Measurements from ENCODE around the gene ABCC1. TPM values are rescaled to one million over a fixed set of nuclear protein-coding genes. Genes with fewer than 3 reads are reported as not detected.

Gene ABCC1
- polyA plus RNA-seq, 3 donors: 1.4 to 23.6 (median 3.0) TPM

DNA sequence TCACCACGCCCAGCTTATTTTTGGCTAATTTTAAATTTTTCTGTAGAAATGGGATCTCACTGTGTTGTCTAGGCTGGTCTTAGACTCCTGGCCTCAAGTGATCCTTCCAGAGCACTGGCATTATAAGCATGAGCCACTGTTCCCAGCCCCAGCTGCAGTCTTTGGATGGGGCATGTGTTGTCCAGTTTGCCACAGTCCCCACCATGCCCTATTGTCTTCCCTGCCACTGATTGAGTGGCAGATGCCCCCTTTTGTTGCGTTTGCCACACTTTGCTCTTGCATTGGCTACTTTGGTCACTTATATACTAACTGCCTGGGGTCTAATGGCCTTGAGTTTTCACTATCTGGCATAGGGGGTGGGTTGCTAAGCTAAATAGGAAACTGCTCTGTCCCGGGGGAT lies 60.8 kb downstream of the ABCC1 start:
- H3K27me3 ChIP-seq (ENCODE audit: control insufficient read depth in 2 of 2, insufficient read depth in 2 of 2, low read length in 2 of 2): no peaks in the 10 kb centered on the region
- no peak overlapping the region for H3K4me2 ChIP-seq (replicated peaks; ENCODE audit: extremely low read depth, low read length, poor library complexity, severe bottlenecking)
- no peak overlapping the region for H3K4me3 ChIP-seq (replicated peaks in 1 of 3; ENCODE audit: low read depth in 2 of 3, low read length in 3 of 3)
- intact Hi-C loops (cut with micrococcal nuclease): no loop called here
- H3K9ac ChIP-seq (ENCODE audit: insufficient read depth, low read length, poor library complexity, severe bottlenecking): no peak overlapping the region
- Mint-ChIP-seq H3K9me3 (no peaks in the 10 kb centered on the region), H3K27ac (no peak overlapping the region), H3K4me1 (peaks cover 12% of the 10 kb centered on the region), H3K4me3 (no peak overlapping the region), H3K36me3 (peaks cover 51 to 65% of the 10 kb centered on the region in 2 donors), H3K27me3 (ENCODE audit: low read depth in 3 of 3) (no peaks in the 10 kb centered on the region)
- peaks cover 37% of the 10 kb centered on the region for H4K20me1 ChIP-seq (ENCODE audit: insufficient read depth, low read length)
- H3K79me2 ChIP-seq (ENCODE audit: insufficient read depth, low read length): no peaks in the 10 kb centered on the region
- TF ChIP-seq, protein P1, sequence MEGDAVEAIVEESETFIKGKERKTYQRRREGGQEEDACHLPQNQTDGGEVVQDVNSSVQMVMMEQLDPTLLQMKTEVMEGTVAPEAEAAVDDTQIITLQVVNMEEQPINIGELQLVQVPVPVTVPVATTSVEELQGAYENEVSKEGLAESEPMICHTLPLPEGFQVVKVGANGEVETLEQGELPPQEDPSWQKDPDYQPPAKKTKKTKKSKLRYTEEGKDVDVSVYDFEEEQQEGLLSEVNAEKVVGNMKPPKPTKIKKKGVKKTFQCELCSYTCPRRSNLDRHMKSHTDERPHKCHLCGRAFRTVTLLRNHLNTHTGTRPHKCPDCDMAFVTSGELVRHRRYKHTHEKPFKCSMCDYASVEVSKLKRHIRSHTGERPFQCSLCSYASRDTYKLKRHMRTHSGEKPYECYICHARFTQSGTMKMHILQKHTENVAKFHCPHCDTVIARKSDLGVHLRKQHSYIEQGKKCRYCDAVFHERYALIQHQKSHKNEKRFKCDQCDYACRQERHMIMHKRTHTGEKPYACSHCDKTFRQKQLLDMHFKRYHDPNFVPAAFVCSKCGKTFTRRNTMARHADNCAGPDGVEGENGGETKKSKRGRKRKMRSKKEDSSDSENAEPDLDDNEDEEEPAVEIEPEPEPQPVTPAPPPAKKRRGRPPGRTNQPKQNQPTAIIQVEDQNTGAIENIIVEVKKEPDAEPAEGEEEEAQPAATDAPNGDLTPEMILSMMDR (IDR thresholded peaks at IDR 0.05): no peak
- H3K27ac ChIP-seq (ENCODE audit: low read depth in 1 of 2, low read length in 2 of 2): no peak overlapping the region
- H2AFZ ChIP-seq (ENCODE audit: insufficient read depth, low read depth, low read length, poor library complexity, severe bottlenecking): no peak overlapping the region
- peaks cover 37 to 62% of the 10 kb centered on the region in 2 donors for H3K36me3 ChIP-seq (replicated peaks in 1 of 2; ENCODE audit: control insufficient read depth in 1 of 2, insufficient read depth in 2 of 2, low read length in 2 of 2)
- peaks cover 8 to 10% of the 10 kb centered on the region in 2 donors for H3K4me1 ChIP-seq (ENCODE audit: control insufficient read depth in 1 of 2, insufficient read depth in 2 of 2, low read length in 2 of 2)
- 100% methylated on average over 1 of the region's 3 CpGs for WGBS (ENCODE audit: insufficient coverage)
- DNase-seq: no peak
- no peaks in the 10 kb centered on the region for H3K9me3 ChIP-seq (replicated peaks in 1 of 2; ENCODE audit: control insufficient read depth in 1 of 2, insufficient read depth in 1 of 2, low read length in 2 of 2)

DNA sequence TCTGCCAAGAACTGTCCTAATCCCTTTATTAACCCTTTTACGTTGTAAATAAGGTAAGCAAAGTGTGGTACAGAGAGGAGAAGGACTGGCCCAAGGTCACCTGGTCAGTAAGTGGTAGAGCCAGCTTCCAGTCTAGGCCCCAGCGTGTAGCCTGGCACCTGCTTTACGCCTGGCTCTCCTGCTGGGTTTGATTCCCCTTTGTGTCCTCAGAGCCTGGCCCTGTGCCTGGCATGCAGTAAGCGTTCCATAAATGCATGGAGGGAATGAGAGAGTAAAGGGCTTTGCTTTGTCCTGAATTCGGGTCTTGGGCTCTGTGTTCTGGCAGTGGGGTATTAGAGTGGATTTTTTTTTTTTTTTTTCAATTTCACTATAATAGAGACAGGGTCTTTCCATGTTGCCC lies 62.7 kb downstream of the ABCC1 start:
- peaks cover 67 to 84% of the 10 kb centered on the region in 2 donors for H3K36me3 Mint-ChIP-seq
- Histone ChIP-seq H2AFZ (ENCODE audit: insufficient read depth, low read depth, low read length, poor library complexity, severe bottlenecking) (no peak overlapping the region), H4K20me1 (ENCODE audit: insufficient read depth, low read length) (peaks cover 22% of the 10 kb centered on the region), H3K36me3 (replicated peaks in 1 of 2; ENCODE audit: control insufficient read depth in 1 of 2, insufficient read depth in 2 of 2, low read length in 2 of 2) (peaks cover 52 to 81% of the 10 kb centered on the region in 2 donors), H3K27ac (ENCODE audit: low read depth in 1 of 2, low read length in 2 of 2) (no peak overlapping the region), H3K4me2 (replicated peaks; ENCODE audit: extremely low read depth, low read length, poor library complexity, severe bottlenecking) (no peak overlapping the region), H3K4me3 (replicated peaks in 1 of 3; ENCODE audit: low read depth in 2 of 3, low read length in 3 of 3) (no peak overlapping the region), H3K9ac (ENCODE audit: insufficient read depth, low read length, poor library complexity, severe bottlenecking) (no peak overlapping the region), H3K27me3 (ENCODE audit: control insufficient read depth in 2 of 2, insufficient read depth in 2 of 2, low read length in 2 of 2) (no peaks in the 10 kb centered on the region), H3K4me1 (ENCODE audit: control insufficient read depth in 1 of 2, insufficient read depth in 2 of 2, low read length in 2 of 2) (peaks cover 8 to 9% of the 10 kb centered on the region in 2 donors), H3K79me2 (ENCODE audit: insufficient read depth, low read length) (no peaks in the 10 kb centered on the region), H3K9me3 (replicated peaks in 1 of 2; ENCODE audit: control insufficient read depth in 1 of 2, insufficient read depth in 1 of 2, low read length in 2 of 2) (no peaks in the 10 kb centered on the region)
- TF ChIP-seq, protein P1 (IDR thresholded peaks at IDR 0.05): no peak
- H3K27me3 Mint-ChIP-seq (ENCODE audit: low read depth in 3 of 3): no peaks in the 10 kb centered on the region
- H3K27ac Mint-ChIP-seq: peak overlapping the region in 1 of 7 donors; percentile 30
- no peak overlapping the region for H3K4me3 Mint-ChIP-seq
- peaks cover 8% of the 10 kb centered on the region for H3K4me1 Mint-ChIP-seq
- 100% methylated on average over 1 of the region's 5 CpGs for WGBS (ENCODE audit: insufficient coverage)
- no peak for DNase-seq
- intact Hi-C loops (cut with micrococcal nuclease): no loop called here
- no peaks in the 10 kb centered on the region for H3K9me3 Mint-ChIP-seq
